ENCODE data around the gene MAS1. TPM values are rescaled to one million over a fixed set of nuclear protein-coding genes. Genes with fewer than 3 reads are reported as not detected.

Gene MAS1
- total and polyA plus RNA-seq, 2 experiments from 2014 or later: not detected

DNA sequence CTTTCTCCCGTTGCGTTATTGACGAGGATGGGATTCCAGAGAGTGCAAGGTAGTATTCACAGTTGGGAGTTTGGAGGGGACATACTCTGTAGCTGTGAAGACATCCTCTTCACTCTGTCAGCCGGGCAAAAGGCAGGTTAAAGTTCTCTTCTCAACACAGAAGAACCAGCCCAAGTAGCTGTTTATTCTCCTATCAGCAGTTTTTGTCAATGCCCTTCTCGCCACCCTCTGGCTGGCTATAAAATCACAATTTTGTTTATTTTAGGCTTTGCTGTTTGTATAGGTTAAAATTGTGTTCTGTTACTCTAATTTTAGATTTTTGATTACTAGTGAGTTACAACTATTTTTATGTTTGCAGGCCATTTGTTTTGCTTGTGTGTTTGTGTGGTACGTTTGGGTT lies 37.9 kb upstream of the MAS1 start:
- no peak overlapping the region for H3K9ac ChIP-seq
- TF ChIP-seq EZH2 (IDR thresholded peaks at IDR 0.05; ENCODE audit: insufficient read depth, poor library complexity, severe bottlenecking) (no peak), EZH2phosphoT487 (IDR thresholded peaks at IDR 0.05; ENCODE audit: insufficient read depth, low read depth) (no peak)
- no peaks in the 10 kb centered on the region for H3K9me2 ChIP-seq (ENCODE audit: insufficient read depth)
- H3K4me3 ChIP-seq: no peak overlapping the region
- WGBS, 2 experiments (ENCODE audit: low coverage in 1 of 2, low lambda C conversion rate in 2 of 2, missing lambda C conversion rate in 2 of 2): 32 to 39% methylated on average over 6 of the region's 6 CpGs
- DNase-seq: peak; percentile 43
- H3K27me3 ChIP-seq (replicated peaks; ENCODE audit: insufficient read depth): no peaks in the 10 kb centered on the region
- in situ Hi-C loops (cut with MboI): no loop called here
- H3F3A ChIP-seq (ENCODE audit: insufficient read depth): no peaks in the 10 kb centered on the region
- no peak overlapping the region for H2AFZ ChIP-seq
- no peaks in the 10 kb centered on the region for H3K79me2 ChIP-seq (ENCODE audit: insufficient read depth)
- H3K9me3 ChIP-seq (ENCODE audit: low read depth): no peaks in the 10 kb centered on the region
- H3K4me2 ChIP-seq (ENCODE audit: unreplicated experiment): no peak overlapping the region
- no peaks in the 10 kb centered on the region for H3K36me3 ChIP-seq (ENCODE audit: low read depth)
- no peaks in the 10 kb centered on the region for H4K20me1 ChIP-seq (ENCODE audit: insufficient read depth)
- no peaks in the 10 kb centered on the region for H3K4me1 ChIP-seq (ENCODE audit: insufficient read depth)
- H3K27ac ChIP-seq: no peak overlapping the region

DNA sequence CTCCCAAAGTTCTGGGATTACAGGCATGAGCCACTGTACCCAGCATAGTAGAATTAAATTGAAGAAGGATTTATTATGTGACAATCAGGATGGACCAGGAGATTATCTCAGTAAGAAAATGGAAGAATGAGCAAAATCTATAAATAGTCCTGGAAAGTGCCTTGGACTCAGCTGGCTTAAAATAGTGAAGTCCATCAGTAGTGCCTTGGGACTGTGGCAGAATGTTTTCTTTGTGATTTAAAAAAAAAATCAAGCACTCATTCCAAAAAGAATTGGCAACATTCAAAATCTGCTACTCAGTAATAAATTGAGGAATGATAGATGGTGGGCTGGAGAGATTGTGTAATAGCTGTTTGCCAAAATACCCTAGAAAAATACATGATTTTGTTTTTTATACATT lies 37.0 kb upstream of the MAS1 start:
- Histone ChIP-seq H3K27ac (no peak overlapping the region), H3K4me2 (ENCODE audit: unreplicated experiment) (no peak overlapping the region), H3K9me2 (ENCODE audit: insufficient read depth) (no peaks in the 10 kb centered on the region), H3K79me2 (ENCODE audit: insufficient read depth) (no peaks in the 10 kb centered on the region), H3F3A (ENCODE audit: insufficient read depth) (no peaks in the 10 kb centered on the region), H3K9ac (no peak overlapping the region), H4K20me1 (ENCODE audit: insufficient read depth) (no peaks in the 10 kb centered on the region), H3K36me3 (ENCODE audit: low read depth) (no peaks in the 10 kb centered on the region), H3K4me3 (no peak overlapping the region), H2AFZ (no peak overlapping the region), H3K4me1 (ENCODE audit: insufficient read depth) (no peaks in the 10 kb centered on the region), H3K9me3 (ENCODE audit: low read depth) (no peaks in the 10 kb centered on the region), H3K27me3 (replicated peaks; ENCODE audit: insufficient read depth) (no peaks in the 10 kb centered on the region)
- no peak for TF ChIP-seq EZH2phosphoT487 (IDR thresholded peaks at IDR 0.05; ENCODE audit: insufficient read depth, low read depth)
- TF ChIP-seq EZH2 (IDR thresholded peaks at IDR 0.05; ENCODE audit: insufficient read depth, poor library complexity, severe bottlenecking): no peak
- in situ Hi-C loops (cut with MboI): no loop called here
- DNase-seq: no peak

DNA sequence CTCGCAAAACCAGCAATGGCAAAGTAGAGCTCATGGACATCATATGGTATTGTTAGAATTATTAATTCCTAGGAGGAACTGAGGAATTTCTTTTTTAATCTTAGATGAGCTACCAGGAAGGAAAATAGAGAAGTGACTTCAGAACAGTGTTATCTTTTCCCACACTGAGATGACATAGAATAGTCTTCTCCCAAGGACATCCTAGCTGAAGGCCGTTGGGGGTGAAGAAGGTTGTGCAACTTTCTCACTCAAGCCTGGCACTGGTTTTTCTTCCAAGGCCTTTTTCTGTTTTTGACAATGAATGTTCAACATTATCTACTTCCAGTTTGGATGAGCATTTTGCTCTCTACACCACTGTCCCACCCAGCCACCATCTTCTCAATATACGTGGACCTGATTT lies 35.8 kb upstream of the MAS1 start:
- H3K9ac ChIP-seq: no peak overlapping the region

DNA sequence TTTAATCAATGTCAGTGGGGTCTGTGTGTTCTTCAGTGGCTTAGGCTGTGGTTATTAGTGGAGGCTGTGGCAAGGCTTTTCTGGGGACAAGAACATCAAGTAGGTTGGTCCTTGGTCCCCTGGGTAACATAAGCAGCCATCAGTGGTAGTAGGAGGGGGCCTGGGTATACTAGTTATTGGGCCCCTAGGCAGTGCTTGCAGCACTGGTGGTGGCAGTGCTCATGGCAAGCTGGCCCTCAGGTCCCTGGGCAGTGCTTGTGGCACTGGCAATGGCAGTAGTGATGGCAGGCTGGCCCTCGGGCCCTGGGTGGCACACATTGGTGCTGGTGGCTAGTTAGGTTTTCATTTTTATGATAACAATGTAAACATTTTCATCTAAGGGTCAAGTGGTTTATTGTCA lies 32.5 kb upstream of the MAS1 start:
- Histone ChIP-seq H3F3A (ENCODE audit: insufficient read depth) (no peaks in the 10 kb centered on the region), H3K27me3 (replicated peaks; ENCODE audit: insufficient read depth) (no peaks in the 10 kb centered on the region; the same call in 1 of the 2 replicates)
- in situ Hi-C loops (cut with MboI): no loop called here

More for the DNA sequence above, 35.8 kb upstream of the MAS1 start:
- TF ChIP-seq EZH2 (IDR thresholded peaks at IDR 0.05; ENCODE audit: insufficient read depth, poor library complexity, severe bottlenecking) (no peak), EZH2phosphoT487 (IDR thresholded peaks at IDR 0.05; ENCODE audit: insufficient read depth, low read depth) (no peak)
- no peaks in the 10 kb centered on the region for H3F3A ChIP-seq (ENCODE audit: insufficient read depth)
- H3K36me3 ChIP-seq (ENCODE audit: low read depth): no peaks in the 10 kb centered on the region
- H3K4me3 ChIP-seq: no peak overlapping the region
- no peak for DNase-seq
- H3K4me2 ChIP-seq (ENCODE audit: unreplicated experiment): no peak overlapping the region
- no peak overlapping the region for H3K27ac ChIP-seq
- WGBS, 2 experiments (ENCODE audit: low coverage in 1 of 2, low lambda C conversion rate in 2 of 2, missing lambda C conversion rate in 2 of 2): 88 to 89% methylated on average over 3 of the region's 3 CpGs
- no peaks in the 10 kb centered on the region for H3K9me3 ChIP-seq (ENCODE audit: low read depth)
- H2AFZ ChIP-seq: no peak overlapping the region
- no peaks in the 10 kb centered on the region for H3K27me3 ChIP-seq (replicated peaks; ENCODE audit: insufficient read depth)
- H3K9me2 ChIP-seq (ENCODE audit: insufficient read depth): no peaks in the 10 kb centered on the region
- no peaks in the 10 kb centered on the region for H3K79me2 ChIP-seq (ENCODE audit: insufficient read depth)
- no peaks in the 10 kb centered on the region for H3K4me1 ChIP-seq (ENCODE audit: insufficient read depth)
- no peaks in the 10 kb centered on the region for H4K20me1 ChIP-seq (ENCODE audit: insufficient read depth)
- in situ Hi-C loops (cut with MboI): no loop called here

DNA sequence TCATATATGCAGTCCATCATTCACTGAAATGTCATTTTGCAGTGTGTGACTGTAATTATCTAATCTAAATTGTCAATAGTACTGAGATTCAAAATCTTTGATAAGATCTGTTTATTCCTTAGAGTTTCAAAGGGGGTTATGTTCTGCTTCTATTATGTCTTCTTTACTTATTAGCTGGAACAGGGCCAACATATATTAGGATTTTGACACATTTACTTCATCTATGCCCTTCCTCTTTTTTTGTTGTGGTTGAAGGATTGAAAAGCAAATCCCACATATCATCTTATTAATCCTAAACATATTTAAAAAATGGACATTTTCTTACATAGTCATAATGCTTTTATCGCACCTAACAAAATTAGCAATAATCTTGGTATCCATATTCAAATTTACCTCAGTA lies 30.3 kb upstream of the MAS1 start:
- Histone ChIP-seq H4K20me1 (ENCODE audit: insufficient read depth) (no peaks in the 10 kb centered on the region), H3K36me3 (ENCODE audit: low read depth) (no peaks in the 10 kb centered on the region), H3K27ac (no peak overlapping the region), H3F3A (ENCODE audit: insufficient read depth) (no peaks in the 10 kb centered on the region), H3K9me2 (ENCODE audit: insufficient read depth) (no peaks in the 10 kb centered on the region), H3K4me2 (ENCODE audit: unreplicated experiment) (no peak overlapping the region), H2AFZ (no peak overlapping the region), H3K9me3 (ENCODE audit: low read depth) (no peaks in the 10 kb centered on the region), H3K4me3 (no peak overlapping the region), H3K9ac (no peak overlapping the region), H3K4me1 (ENCODE audit: insufficient read depth) (no peaks in the 10 kb centered on the region), H3K79me2 (ENCODE audit: insufficient read depth) (no peaks in the 10 kb centered on the region), H3K27me3 (replicated peaks; ENCODE audit: insufficient read depth) (no peaks in the 10 kb centered on the region; the same call in 1 of the 2 replicates)
- 100% methylated on average over 1 of the region's 1 CpG for WGBS, 2 experiments (ENCODE audit: low coverage in 1 of 2, low lambda C conversion rate in 2 of 2, missing lambda C conversion rate in 2 of 2)
- TF ChIP-seq EZH2phosphoT487 (IDR thresholded peaks at IDR 0.05; ENCODE audit: insufficient read depth, low read depth) (no peak), EZH2 (IDR thresholded peaks at IDR 0.05; ENCODE audit: insufficient read depth, poor library complexity, severe bottlenecking) (no peak)
- in situ Hi-C loops (cut with MboI): loop anchor here (10.0 kb wide), 1 partner anchor 594 kb away; no protein-coding TSS in a partner anchor
- no peak for DNase-seq

More for the DNA sequence above, 32.5 kb upstream of the MAS1 start:
- Histone ChIP-seq H3K9me3 (ENCODE audit: low read depth) (no peaks in the 10 kb centered on the region), H3K4me2 (ENCODE audit: unreplicated experiment) (no peak overlapping the region), H3K9me2 (ENCODE audit: insufficient read depth) (no peaks in the 10 kb centered on the region), H4K20me1 (ENCODE audit: insufficient read depth) (no peaks in the 10 kb centered on the region), H3K27ac (no peak overlapping the region), H3K4me3 (no peak overlapping the region), H3K36me3 (ENCODE audit: low read depth) (no peaks in the 10 kb centered on the region), H2AFZ (no peak overlapping the region), H3K4me1 (ENCODE audit: insufficient read depth) (no peaks in the 10 kb centered on the region), H3K79me2 (ENCODE audit: insufficient read depth) (no peaks in the 10 kb centered on the region), H3K9ac (no peak overlapping the region)
- TF ChIP-seq EZH2 (IDR thresholded peaks at IDR 0.05; ENCODE audit: insufficient read depth, poor library complexity, severe bottlenecking) (no peak), EZH2phosphoT487 (IDR thresholded peaks at IDR 0.05; ENCODE audit: insufficient read depth, low read depth) (no peak)
- no peak for DNase-seq
- WGBS, 2 experiments (ENCODE audit: low coverage in 1 of 2, low lambda C conversion rate in 2 of 2, missing lambda C conversion rate in 2 of 2): 42 to 56% methylated on average over 1 of the region's 1 CpG

Measured in GM23248 (cell line).